ENCODE results near the gene SCFD1.

The SCFD1 gene

GRCh38 chr14:30768791-30769190 is 146.7 kb downstream of the SCFD1 start:
- DNase-seq (ENCODE audit: extremely low spot score) = no peak
- ChIA-PET CTCF (interaction anchor here (1.3 kb wide), 1 partner anchor 20 kb away, joined by 4 read pairs; no protein-coding TSS in a partner anchor), POLR2A (no interaction called here)
- TF ChIP-seq CTCF (IDR thresholded peaks at IDR 0.05; ENCODE audit: control extremely low read depth, extremely low read depth, low read depth, missing control alignments) = no peak

GRCh38 chr14:30770376-30770775 is 148.3 kb downstream of the SCFD1 start:
- TF ChIP-seq CTCF (IDR thresholded peaks at IDR 0.05; ENCODE audit: control extremely low read depth, extremely low read depth, low read depth, missing control alignments) = no peak
- ChIA-PET POLR2A (no interaction called here), CTCF (interaction anchor here (1.3 to 1.6 kb wide), 2 partner anchors 11 to 19 kb away, joined by 4 to 6 read pairs; no protein-coding TSS in a partner anchor)
- no peak for DNase-seq (ENCODE audit: extremely low spot score)

GRCh38 chr14:30771595-30771994 is 149.5 kb downstream of the SCFD1 start:
- no peak for TF ChIP-seq CTCF (IDR thresholded peaks at IDR 0.05; ENCODE audit: control extremely low read depth, extremely low read depth, low read depth, missing control alignments)
- POLR2A ChIA-PET = no interaction called here
- CTCF ChIA-PET = no interaction called here

GRCh38 chr14:30779210-30779609 is 157.1 kb downstream of the SCFD1 start:
- POLR2A ChIA-PET = no interaction called here
- DNase-seq (ENCODE audit: extremely low spot score) = no peak
- CTCF ChIA-PET = no interaction called here
- no peak for TF ChIP-seq CTCF (IDR thresholded peaks at IDR 0.05; ENCODE audit: control extremely low read depth, extremely low read depth, low read depth, missing control alignments)

More at GRCh38 chr14:30771595-30771994, 149.5 kb downstream of the SCFD1 start:
- no peak for DNase-seq (ENCODE audit: extremely low spot score)
